Measurements from ENCODE around the gene SLC17A3.

Gene SLC17A3

DNA sequence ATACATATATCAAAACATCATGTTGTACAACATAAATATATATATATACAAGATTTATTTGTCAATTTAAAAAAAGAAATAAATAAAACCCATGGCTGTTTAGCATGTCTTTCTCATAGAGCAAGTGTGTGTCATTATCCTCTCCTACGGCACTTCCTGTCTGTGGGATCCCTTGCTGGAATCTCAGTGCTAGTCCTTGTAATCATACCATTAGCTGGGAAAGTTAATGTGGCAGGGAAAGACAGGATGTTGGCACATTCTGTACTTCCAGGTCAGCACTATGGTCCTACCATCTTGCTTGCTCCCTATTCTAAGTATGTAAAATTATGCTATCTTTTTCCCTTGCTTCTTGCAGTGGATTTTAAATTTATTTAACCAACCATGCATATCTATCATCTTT lies 9.5 kb upstream of the SLC17A3 start:
- no peak for TF ChIP-seq JUND (IDR thresholded peaks at IDR 0.05; ENCODE audit: low read depth)
- in situ Hi-C loops (cut with HindIII; ENCODE audit: low pct_unique_long_range_greater_than_20kb, low sequenced_read_pairs) = no loop called here
- DNase-seq (ENCODE audit: low read depth in 1 of 2, low spot score in 1 of 2) = no peak

GRCh38 chr6:25882051-25882496 lies 8.0 kb upstream of the SLC17A3 start:
- no peak for DNase-seq (ENCODE audit: low read depth in 1 of 2, low spot score in 1 of 2)
- TF ChIP-seq JUND (IDR thresholded peaks at IDR 0.05; ENCODE audit: low read depth) = no peak
- in situ Hi-C loops (cut with HindIII; ENCODE audit: low pct_unique_long_range_greater_than_20kb, low sequenced_read_pairs) = no loop called here

DNA sequence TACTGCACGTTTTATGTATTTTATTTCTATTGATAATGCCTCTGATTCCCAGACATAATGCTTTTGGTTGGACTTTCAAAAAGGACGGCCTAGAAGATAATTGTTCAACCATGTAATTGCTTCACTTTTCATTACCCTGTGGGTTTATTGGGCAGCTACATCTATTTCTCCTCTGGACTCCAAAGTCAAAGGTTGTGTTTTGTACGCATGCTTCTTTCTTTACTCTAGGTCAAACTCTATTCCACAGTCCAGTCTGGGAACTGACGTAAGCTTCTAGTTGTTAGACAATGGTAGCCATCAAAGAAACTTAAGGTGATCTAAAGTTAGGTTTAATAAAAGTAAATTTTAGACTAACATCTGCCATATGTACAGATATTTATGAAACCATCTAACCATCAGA lies 6.6 kb upstream of the SLC17A3 start:
- in situ Hi-C loops (cut with HindIII; ENCODE audit: low pct_unique_long_range_greater_than_20kb, low sequenced_read_pairs) = no loop called here
- no peak for DNase-seq (ENCODE audit: low read depth in 1 of 2, low spot score in 1 of 2)
- no peak for TF ChIP-seq JUND (IDR thresholded peaks at IDR 0.05; ENCODE audit: low read depth)

GRCh38 chr6:25878721-25879322 lies 4.8 kb upstream of the SLC17A3 start:
- no peak for TF ChIP-seq JUND (IDR thresholded peaks at IDR 0.05; ENCODE audit: low read depth)
- in situ Hi-C loops (cut with HindIII; ENCODE audit: low pct_unique_long_range_greater_than_20kb, low sequenced_read_pairs) = no loop called here
- no peak for DNase-seq (ENCODE audit: low read depth in 1 of 2, low spot score in 1 of 2)

- TF ChIP-seq JUND (IDR thresholded peaks at IDR 0.05; ENCODE audit: low read depth) = no peak
- in situ Hi-C loops (cut with HindIII; ENCODE audit: low pct_unique_long_range_greater_than_20kb, low sequenced_read_pairs) = no loop called here
- DNase-seq (ENCODE audit: low read depth in 1 of 2, low spot score in 1 of 2) = no peak
These were observed 2.0 kb upstream of the SLC17A3 start for GRCh38 chr6:25875926-25876602.

DNA sequence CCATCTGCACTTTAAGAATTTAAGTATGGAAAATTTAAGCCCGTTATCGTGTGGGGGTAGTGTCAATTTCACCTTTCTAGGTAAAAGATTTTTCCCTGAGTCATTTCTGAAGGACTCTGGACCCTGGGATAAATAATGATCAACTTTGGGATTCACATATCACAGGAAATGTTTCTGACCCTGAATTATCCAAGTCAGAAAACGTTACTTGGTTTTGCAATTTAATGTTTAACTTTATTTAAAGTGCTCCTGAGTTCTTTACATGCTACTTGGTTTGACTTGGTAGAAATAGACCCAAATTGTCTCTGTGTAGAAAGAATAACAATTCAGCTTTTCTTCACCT lies 1.5 kb upstream of the SLC17A3 start:
- DNase-seq (ENCODE audit: low read depth in 1 of 2, low spot score in 1 of 2) = no peak
- in situ Hi-C loops (cut with HindIII; ENCODE audit: low pct_unique_long_range_greater_than_20kb, low sequenced_read_pairs) = no loop called here

GRCh38 chr6:25874822-25875562 lies 949 bp upstream of the SLC17A3 start:
- in situ Hi-C loops (cut with HindIII; ENCODE audit: low pct_unique_long_range_greater_than_20kb, low sequenced_read_pairs) = no loop called here
- TF ChIP-seq JUND (IDR thresholded peaks at IDR 0.05; ENCODE audit: low read depth) = no peak
- no peak for DNase-seq (ENCODE audit: low read depth in 1 of 2, low spot score in 1 of 2)

More for the DNA sequence above, 1.5 kb upstream of the SLC17A3 start:
- TF ChIP-seq JUND (IDR thresholded peaks at IDR 0.05; ENCODE audit: low read depth) = no peak

DNA sequence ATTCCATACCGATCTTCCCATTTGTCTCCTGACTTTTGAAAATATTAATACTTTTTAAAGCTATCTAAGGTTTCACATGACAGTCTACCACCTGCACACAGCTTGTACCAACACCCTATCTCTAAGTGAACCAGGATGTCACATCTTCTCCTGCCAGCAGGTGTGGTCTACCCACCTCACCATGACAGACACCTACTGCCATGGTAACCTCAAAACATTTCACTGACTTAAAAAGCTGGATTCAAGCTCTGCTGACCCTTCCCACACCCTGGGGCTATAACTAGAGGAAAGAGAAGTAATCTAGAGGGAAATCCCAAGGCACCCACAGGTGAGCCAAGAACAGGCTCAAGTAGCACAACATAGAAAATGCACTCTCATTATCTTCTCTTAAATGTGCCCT lies 1.2 kb downstream of the SLC17A3 start:
- in situ Hi-C loops (cut with HindIII; ENCODE audit: low pct_unique_long_range_greater_than_20kb, low sequenced_read_pairs) = no loop called here
- no peak for DNase-seq (ENCODE audit: low read depth in 1 of 2, low spot score in 1 of 2)
- TF ChIP-seq JUND (IDR thresholded peaks at IDR 0.05; ENCODE audit: low read depth) = no peak

GRCh38 chr6:25869840-25870239 lies 4.2 kb downstream of the SLC17A3 start:
- TF ChIP-seq JUND (IDR thresholded peaks at IDR 0.05; ENCODE audit: low read depth) = no peak
- no peak for DNase-seq (ENCODE audit: low read depth in 1 of 2, low spot score in 1 of 2)
- in situ Hi-C loops (cut with HindIII; ENCODE audit: low pct_unique_long_range_greater_than_20kb, low sequenced_read_pairs) = no loop called here

- no peak for DNase-seq (ENCODE audit: low read depth in 1 of 2, low spot score in 1 of 2)
- in situ Hi-C loops (cut with HindIII; ENCODE audit: low pct_unique_long_range_greater_than_20kb, low sequenced_read_pairs) = no loop called here
- TF ChIP-seq JUND (IDR thresholded peaks at IDR 0.05; ENCODE audit: low read depth) = no peak
These were observed 5.4 kb downstream of the SLC17A3 start for GRCh38 chr6:25868436-25869183.

- in situ Hi-C loops (cut with HindIII; ENCODE audit: low pct_unique_long_range_greater_than_20kb, low sequenced_read_pairs) = no loop called here
- no peak for DNase-seq (ENCODE audit: low read depth in 1 of 2, low spot score in 1 of 2)
- TF ChIP-seq JUND (IDR thresholded peaks at IDR 0.05; ENCODE audit: low read depth) = no peak
These were observed 8.0 kb downstream of the SLC17A3 start for GRCh38 chr6:25866011-25866410.

- peak in 1 of 2 experiments; percentile 48 for DNase-seq (ENCODE audit: low read depth in 1 of 2, low spot score in 1 of 2)
- in situ Hi-C loops (cut with HindIII; ENCODE audit: low pct_unique_long_range_greater_than_20kb, low sequenced_read_pairs) = no loop called here
- no peak for TF ChIP-seq JUND (IDR thresholded peaks at IDR 0.05; ENCODE audit: low read depth)
These were observed 10.7 kb downstream of the SLC17A3 start for GRCh38 chr6:25863360-25863759.

GRCh38 chr6:25862199-25862598 lies 11.8 kb downstream of the SLC17A3 start:
- in situ Hi-C loops (cut with HindIII; ENCODE audit: low pct_unique_long_range_greater_than_20kb, low sequenced_read_pairs) = no loop called here
- DNase-seq (ENCODE audit: low read depth in 1 of 2, low spot score in 1 of 2) = no peak
- no peak for TF ChIP-seq JUND (IDR thresholded peaks at IDR 0.05; ENCODE audit: low read depth)

All from T47D (cell line).